ENCODE measurements around the gene GPC6. TPM values are rescaled to one million over a fixed set of nuclear protein-coding genes. Genes with fewer than 3 reads are reported as not detected.

The GPC6 gene
- polyA plus RNA-seq, 1 donor from 2014 or later: 9.0 TPM

DNA sequence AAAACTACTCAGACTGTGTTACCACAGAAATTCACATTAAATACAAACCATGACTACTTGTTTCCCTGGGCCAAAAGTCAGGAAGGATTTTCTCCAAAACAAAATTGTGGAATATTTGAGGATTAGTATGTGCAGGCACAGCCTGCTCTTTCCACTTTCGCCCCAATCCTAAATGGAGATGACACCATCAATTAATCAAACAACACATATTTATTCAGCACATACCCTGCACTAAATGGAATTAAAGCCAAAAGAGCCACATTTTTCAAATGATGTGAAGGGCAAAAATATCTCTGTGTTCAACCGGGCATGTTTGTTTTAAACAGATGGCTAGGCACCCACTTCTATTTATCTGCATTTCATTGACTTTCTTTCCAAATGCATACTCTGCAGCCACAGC lies 729.8 kb downstream of the GPC6 start:
- no peak overlapping the region for H3K9ac ChIP-seq (ENCODE audit: low read length)

DNA sequence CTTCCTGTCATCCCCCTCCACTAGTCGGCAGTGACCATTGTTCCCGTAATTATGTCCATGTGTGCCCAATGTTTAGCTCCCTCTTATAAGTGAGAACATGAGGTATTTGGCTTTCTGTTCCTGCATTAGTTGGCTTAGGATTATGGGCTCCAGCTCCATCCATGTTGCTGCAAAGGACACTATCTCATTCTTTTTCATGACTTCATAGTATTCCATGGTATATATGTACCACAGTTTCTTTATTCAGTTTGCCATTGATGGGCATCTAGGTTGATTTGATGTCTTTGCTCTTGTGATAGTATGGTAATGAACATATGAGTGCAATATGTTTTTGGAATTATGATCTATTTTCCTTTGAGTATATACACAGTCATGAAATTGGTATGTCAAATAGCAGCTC lies 730.8 kb downstream of the GPC6 start:
- Histone ChIP-seq H3K79me2 (replicated peaks; ENCODE audit: insufficient read depth, low read length) (no peaks in the 10 kb centered on the region), H3F3A (ENCODE audit: insufficient read depth, low read length, poor library complexity, severe bottlenecking) (no peaks in the 10 kb centered on the region), H3K27me3 (ENCODE audit: insufficient read depth, low read depth, low read length) (no peaks in the 10 kb centered on the region), H3K27ac (ENCODE audit: low read length) (no peak overlapping the region), H3K9me2 (ENCODE audit: insufficient read depth, low read length) (no peaks in the 10 kb centered on the region), H3K4me3 (ENCODE audit: low read length) (no peak overlapping the region), H2AFZ (ENCODE audit: low read depth, low read length) (no peak overlapping the region), H3K4me2 (ENCODE audit: low read length) (no peak overlapping the region), H3K36me3 (ENCODE audit: insufficient read depth, low read length) (no peaks in the 10 kb centered on the region), H4K20me1 (ENCODE audit: insufficient read depth) (no peaks in the 10 kb centered on the region), H3K9me3 (ENCODE audit: low read length) (no peaks in the 10 kb centered on the region), H3K9ac (ENCODE audit: low read length) (no peak overlapping the region)
- TF ChIP-seq SMC3 (conservative IDR thresholded peaks at IDR 0.05; ENCODE audit: poor library complexity) (no peak), REST (IDR thresholded peaks at IDR 0.05; ENCODE audit: borderline replicate concordance) (no peak), TAF1 (IDR thresholded peaks at IDR 0.05; ENCODE audit: low read depth) (no peak), CTCF (IDR thresholded peaks at IDR 0.05; ENCODE audit: poor library complexity, severe bottlenecking) (no peak), EP300 (conservative IDR thresholded peaks at IDR 0.05; ENCODE audit: poor library complexity, severe bottlenecking) (no peak), POLR2AphosphoS5 (IDR thresholded peaks at IDR 0.05) (no peak), RAD21 (conservative IDR thresholded peaks at IDR 0.05) (no peak), MXI1 (conservative IDR thresholded peaks at IDR 0.05; ENCODE audit: poor library complexity, severe bottlenecking) (no peak), EZH2 (IDR thresholded peaks at IDR 0.05; ENCODE audit: borderline replicate concordance, insufficient read depth, low read length, poor library complexity, severe bottlenecking) (no peak)

More for the DNA sequence above, 729.8 kb downstream of the GPC6 start:
- no peaks in the 10 kb centered on the region for H3K9me3 ChIP-seq (ENCODE audit: low read length)
- no peak overlapping the region for H3K27ac ChIP-seq (ENCODE audit: low read length)
- no peaks in the 10 kb centered on the region for H3K9me2 ChIP-seq (ENCODE audit: insufficient read depth, low read length)
- no peaks in the 10 kb centered on the region for H3K27me3 ChIP-seq (ENCODE audit: insufficient read depth, low read depth, low read length)
- H3K4me2 ChIP-seq (ENCODE audit: low read length): no peak overlapping the region
- TF ChIP-seq REST (IDR thresholded peaks at IDR 0.05; ENCODE audit: borderline replicate concordance) (no peak), POLR2AphosphoS5 (IDR thresholded peaks at IDR 0.05) (no peak), SMC3 (conservative IDR thresholded peaks at IDR 0.05; ENCODE audit: poor library complexity) (no peak), MXI1 (conservative IDR thresholded peaks at IDR 0.05; ENCODE audit: poor library complexity, severe bottlenecking) (no peak), TAF1 (IDR thresholded peaks at IDR 0.05; ENCODE audit: low read depth) (no peak)
- no peak overlapping the region for H3K4me3 ChIP-seq (ENCODE audit: low read length)
- H3K79me2 ChIP-seq (replicated peaks; ENCODE audit: insufficient read depth, low read length): no peaks in the 10 kb centered on the region
- no peaks in the 10 kb centered on the region for H3F3A ChIP-seq (ENCODE audit: insufficient read depth, low read length, poor library complexity, severe bottlenecking)
- no peaks in the 10 kb centered on the region for H3K36me3 ChIP-seq (ENCODE audit: insufficient read depth, low read length)
- no peak overlapping the region for H2AFZ ChIP-seq (ENCODE audit: low read depth, low read length)
- H4K20me1 ChIP-seq (ENCODE audit: insufficient read depth): no peaks in the 10 kb centered on the region

All from neural cell (in vitro differentiated cells).